ENCODE data around the gene HSF4.
"Not testable (repeated sequence)": the region's sequence is repeated elsewhere in the genome, so short reads cannot be mapped to it uniquely, and the experiment has no call there.

HSF4 gene

GRCh38 chr16:67164599-67165061 is at the start of gene HSF4:
HSF4 (plus strand) TSS chr16:67164745; CDS start chr16:67164812, 67 bp downstream.
- TF ChIP-seq CTCF (IDR thresholded peaks at IDR 0.05; ENCODE audit: low read depth, low read length): no peak
- H3K4me3 ChIP-seq (ENCODE audit: low read depth, low read length): peak within 1 kb of the TSS; percentile 48

- no peak for TF ChIP-seq CTCF (IDR thresholded peaks at IDR 0.05; ENCODE audit: low read depth, low read length)
- no peak overlapping the region for H3K4me3 ChIP-seq (ENCODE audit: low read depth, low read length)
Measured at GRCh38 chr16:67114793-67115192, 49.8 kb upstream of the HSF4 start.

- no peak for TF ChIP-seq CTCF (IDR thresholded peaks at IDR 0.05; ENCODE audit: low read depth, low read length)
Measured at GRCh38 chr16:67115639-67116038, 48.9 kb upstream of the HSF4 start.

GRCh38 chr16:67116388-67117311 is 47.9 kb upstream of the HSF4 start:
- no peak overlapping the region for H3K4me3 ChIP-seq (ENCODE audit: low read depth, low read length)
- no peak for TF ChIP-seq CTCF (IDR thresholded peaks at IDR 0.05; ENCODE audit: low read depth, low read length)

More at GRCh38 chr16:67115639-67116038, 48.9 kb upstream of the HSF4 start:
- H3K4me3 ChIP-seq (ENCODE audit: low read depth, low read length): no peak overlapping the region

GRCh38 chr16:67117716-67118115 is 46.8 kb upstream of the HSF4 start:
- H3K4me3 ChIP-seq (ENCODE audit: low read depth, low read length): no peak overlapping the region
- no peak for TF ChIP-seq CTCF (IDR thresholded peaks at IDR 0.05; ENCODE audit: low read depth, low read length)

GRCh38 chr16:67120025-67120424 is 44.5 kb upstream of the HSF4 start:
- no peak overlapping the region for H3K4me3 ChIP-seq (ENCODE audit: low read depth, low read length)
- TF ChIP-seq CTCF (IDR thresholded peaks at IDR 0.05; ENCODE audit: low read depth, low read length): no peak

- not testable (repeated sequence) for H3K4me3 ChIP-seq (ENCODE audit: low read depth, low read length)
Measured at GRCh38 chr16:67122799-67123198, 41.7 kb upstream of the HSF4 start.

Data from WI38 (cell line).